ENCODE data around the gene RHOT2.

- TF ChIP-seq CTCF (IDR thresholded peaks at IDR 0.05; ENCODE audit: insufficient read depth, low read depth, low read length) = no peak
- no peak for TF ChIP-seq EZH2 (IDR thresholded peaks at IDR 0.05; ENCODE audit: insufficient read depth, low read length)
These were observed 15.3 kb upstream of the RHOT2 start for GRCh38 chr16:652454-653305.
